MM.1S (cell line): ENCODE data around the gene RARB.

Experiments used
- DNase-seq: peaks from one replicate; pipeline ENCODE4 v3.0.0-alpha.2; 2015
- H2AFZ ChIP-seq: fragments of 300-600 bp; sonication (generic); 2 replicates; pipeline ENCODE4 v1.6.0; 2016; ENCODE audit warnings: antibody characterized with exemption, low read length
- H3F3A ChIP-seq: fragments of 300-600 bp; sonication (generic); 2 replicates; pipeline ENCODE4 v1.6.1; 2016; ENCODE audit warnings: mild to moderate bottlenecking, antibody characterized with exemption, low read length, moderate library complexity, mixed read lengths; ENCODE audit not compliant: insufficient read depth
- H3K27ac ChIP-seq: fragments of 300-600 bp; sonication (generic); 2 replicates; pipeline ENCODE4 v1.5.1; 2016; ENCODE audit warnings: mild to moderate bottlenecking, low read length
- H3K27me3 ChIP-seq: fragments of 300-600 bp; sonication (generic); replicated peaks from 2 replicates; pipeline ENCODE4 v1.6.0; 2016; ENCODE audit warnings: low read length; ENCODE audit not compliant: insufficient read depth
- H3K36me3 ChIP-seq: fragments of 300-600 bp; sonication (generic); replicated peaks from 2 replicates; pipeline ENCODE4 v1.6.1; 2016; ENCODE audit warnings: mild to moderate bottlenecking, low read length, mixed read lengths; ENCODE audit not compliant: insufficient read depth
- H3K4me1 ChIP-seq: fragments of 300-600 bp; sonication (generic); 2 replicates; pipeline ENCODE4 v1.6.1; 2016; ENCODE audit warnings: low read length, mixed read lengths
- H3K4me2 ChIP-seq: fragments of 300-600 bp; sonication (generic); 2 replicates; pipeline ENCODE4 v1.6.0; 2016; ENCODE audit warnings: low read depth, low read length
- H3K4me3 ChIP-seq: fragments of 300-600 bp; sonication (generic); 2 replicates; pipeline ENCODE4 v1.5.1; 2016; ENCODE audit warnings: low read length, mixed read lengths
- H3K79me2 ChIP-seq: fragments of 300-600 bp; sonication (generic); 2 replicates; pipeline ENCODE4 v1.6.1; 2016; ENCODE audit warnings: mixed run types, low read length, mixed read lengths
- H3K9ac ChIP-seq: fragments of 300-600 bp; sonication (generic); 2 replicates; pipeline ENCODE4 v1.6.1; 2016; ENCODE audit warnings: low read length, mixed read lengths
- H3K9me2 ChIP-seq: fragments of 300-600 bp; sonication (generic); replicated peaks from 2 replicates; pipeline ENCODE4 v1.6.1; 2016; ENCODE audit warnings: mild to moderate bottlenecking, low read length, mixed read lengths; ENCODE audit not compliant: insufficient read depth
- H3K9me3 ChIP-seq: fragments of 300-600 bp; sonication (generic); replicated peaks from 2 replicates; pipeline ENCODE4 v1.6.1; 2016; ENCODE audit warnings: mild to moderate bottlenecking, low read length, mixed read lengths; ENCODE audit not compliant: insufficient read depth
- H4K20me1 ChIP-seq: fragments of 300-600 bp; sonication (generic); 2 replicates; pipeline ENCODE4 v1.6.1; 2016; ENCODE audit warnings: mild to moderate bottlenecking, low read length, moderate library complexity, mixed read lengths; ENCODE audit not compliant: insufficient read depth
- CTCF ChIP-seq: fragments of 300-600 bp; sonication (generic); IDR thresholded peaks from 2 replicates; pipeline ENCODE4 v1.5.1; 2016; ENCODE audit warnings: antibody characterized with exemption, low read length, mixed read lengths
- EZH2 ChIP-seq: fragments of 300-600 bp; sonication (generic); optimal IDR thresholded peaks from 2 replicates; pipeline ENCODE3; 2017; ENCODE audit warnings: low read depth, mild to moderate bottlenecking, antibody characterized with exemption, low read length, mixed read lengths
- EZH2phosphoT487 ChIP-seq: fragments of 300-600 bp; sonication (generic); IDR thresholded peaks from 2 replicates; pipeline ENCODE4 v1.6.1; 2018; ENCODE audit warnings: antibody characterized with exemption, low read length

The RARB gene

GRCh38 chr3:25452192-25452591, 24.1 kb downstream of the RARB start:
- Histone ChIP-seq H3K27me3 (no peaks in the 10 kb centered on the region), H4K20me1 (no peaks in the 10 kb centered on the region), H3K36me3 (no peaks in the 10 kb centered on the region), H3F3A (peaks cover 8% of the 10 kb centered on the region), H3K27ac (no peak overlapping the region), H3K9me2 (no peaks in the 10 kb centered on the region), H3K9me3 (no peaks in the 10 kb centered on the region), H3K79me2 (no peaks in the 10 kb centered on the region), H3K4me3 (no peak overlapping the region), H3K4me2 (no peak overlapping the region), H3K4me1 (peaks cover 28% of the 10 kb centered on the region), H3K9ac (no peak overlapping the region), H2AFZ (no peak overlapping the region)
- TF ChIP-seq EZH2 (no peak), CTCF (no peak), EZH2phosphoT487 (no peak)
- DNase-seq, result no peak

DNA sequence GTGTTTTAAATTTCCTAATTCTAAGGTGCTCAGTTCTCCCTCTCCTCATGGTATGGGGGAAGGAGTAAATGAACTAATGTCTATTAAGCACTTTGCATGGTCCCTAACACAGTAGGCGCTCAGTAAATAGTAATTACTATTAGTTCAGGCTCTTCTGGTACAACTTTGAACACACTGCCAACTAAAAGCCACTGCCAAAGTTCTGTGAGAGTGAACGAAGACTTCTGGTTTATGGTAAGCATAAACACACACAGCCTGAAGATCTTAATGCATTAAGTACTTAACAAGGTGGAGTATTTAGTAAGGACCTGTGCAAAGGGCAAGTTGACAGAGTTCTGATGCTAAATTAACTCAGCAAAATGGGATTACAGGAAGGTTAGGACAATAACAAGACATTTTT, 24.7 kb downstream of the RARB start:
- TF ChIP-seq EZH2phosphoT487 (no peak), CTCF (no peak), EZH2 (no peak)
- H4K20me1 ChIP-seq, result no peaks in the 10 kb centered on the region
- no peaks in the 10 kb centered on the region for H3K9me2 ChIP-seq
- H3K4me1 ChIP-seq, result peaks cover 28% of the 10 kb centered on the region
- H3K4me3 ChIP-seq, result no peak overlapping the region
- no peak for DNase-seq
- H3F3A ChIP-seq, result peaks cover 8% of the 10 kb centered on the region
- no peak overlapping the region for H3K27ac ChIP-seq
- H2AFZ ChIP-seq, result no peak overlapping the region
- no peak overlapping the region for H3K9ac ChIP-seq
- no peaks in the 10 kb centered on the region for H3K27me3 ChIP-seq
- H3K79me2 ChIP-seq, result no peaks in the 10 kb centered on the region
- no peak overlapping the region for H3K4me2 ChIP-seq
- no peaks in the 10 kb centered on the region for H3K36me3 ChIP-seq
- H3K9me3 ChIP-seq, result no peaks in the 10 kb centered on the region

- H3K27me3 ChIP-seq, result no peaks in the 10 kb centered on the region
- no peak overlapping the region for H3K9ac ChIP-seq
- H3K4me1 ChIP-seq, result peaks cover 28% of the 10 kb centered on the region
- TF ChIP-seq EZH2phosphoT487 (no peak), CTCF (no peak), EZH2 (no peak)
- H4K20me1 ChIP-seq, result no peaks in the 10 kb centered on the region
- H3K9me3 ChIP-seq, result no peaks in the 10 kb centered on the region
- peak; percentile 91 for DNase-seq
- peak overlapping the region; percentile 15; the same call in 1 of the 2 replicates for H3K4me2 ChIP-seq
- H2AFZ ChIP-seq, result no peak overlapping the region
- peak overlapping the region; percentile 11; the same call in 1 of the 2 replicates for H3K27ac ChIP-seq
- peaks cover 8% of the 10 kb centered on the region for H3F3A ChIP-seq
- H3K4me3 ChIP-seq, result no peak overlapping the region
- H3K9me2 ChIP-seq, result no peaks in the 10 kb centered on the region
- H3K36me3 ChIP-seq, result no peaks in the 10 kb centered on the region
- H3K79me2 ChIP-seq, result no peaks in the 10 kb centered on the region
Measured at GRCh38 chr3:25453619-25454004, 25.5 kb downstream of the RARB start.
